HepG2 (cell line): ENCODE measurements around the gene WDR6.

ENCODE experiments used
- CHD2 ChIP-seq: IDR thresholded peaks from 2 replicates; pipeline ENCODE4 v1.6.1; 2011; ENCODE audit warnings: low read depth, low read length, improper control_type of control experiment
- FOXO1 ChIP-seq: sonication (generic); formaldehyde crosslinking; IDR thresholded peaks from 2 replicates; pipeline ENCODE4 v1.4.0; 2020; ENCODE audit warnings: missing genetic modification reagents
- NFE2 ChIP-seq: sonication (generic); formaldehyde crosslinking; IDR thresholded peaks from 2 replicates; pipeline ENCODE4 v1.4.0; 2020; ENCODE audit warnings: missing genetic modification reagents
- POLR2AphosphoS5 ChIP-seq: IDR thresholded peaks from 2 replicates; pipeline ENCODE4 v1.6.1; 2012; ENCODE audit warnings: low read depth, low read length
- SMAD3 ChIP-seq: sonication (generic); formaldehyde crosslinking; IDR thresholded peaks from 2 replicates; pipeline ENCODE4 v1.4.0; 2020; ENCODE audit warnings: missing genetic modification reagents
- TCF7L2 ChIP-seq: IDR thresholded peaks from 2 replicates; pipeline ENCODE4 v1.6.1; 2011; ENCODE audit warnings: mild to moderate bottlenecking, low read depth, low read length, moderate library complexity
- ZMYM4 ChIP-seq: sonication (generic); formaldehyde crosslinking; IDR thresholded peaks from 2 replicates; pipeline ENCODE4 v1.8.1; 2023; ENCODE audit warnings: mild to moderate bottlenecking, missing genetic modification reagents
- ZNF501 ChIP-seq: sonication (generic); formaldehyde crosslinking; IDR thresholded peaks from 2 replicates; pipeline ENCODE4 v1.5.1; 2020; ENCODE audit warnings: mild to moderate bottlenecking, moderate library complexity, missing genetic modification reagents
- TF ChIP-seq, protein P1 (sequence below): sonication (generic); formaldehyde crosslinking; conservative IDR thresholded peaks from 2 replicates; pipeline ENCODE4 v1.4.0; 2020; ENCODE audit warnings: mild to moderate bottlenecking, missing genetic modification reagents, moderate library complexity

DNA sequence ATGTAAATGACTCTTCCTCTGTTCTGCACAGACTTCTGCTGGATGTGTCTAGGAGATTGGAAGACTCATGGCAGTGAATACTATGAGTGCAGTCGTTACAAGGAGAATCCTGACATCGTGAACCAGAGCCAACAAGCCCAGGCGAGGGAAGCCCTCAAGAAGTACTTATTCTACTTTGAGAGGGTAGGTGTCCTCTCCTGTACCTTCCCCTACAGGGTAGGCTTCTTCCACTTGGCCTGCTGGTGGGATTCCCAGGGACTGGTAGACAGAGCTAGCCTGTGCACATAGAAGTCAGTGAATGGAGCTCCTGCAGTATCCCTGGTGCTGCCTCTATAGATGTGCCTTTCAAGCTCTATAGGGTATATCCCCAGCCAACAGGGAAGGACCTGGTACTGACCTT is 27.7 kb upstream of the WDR6 start:
- no peak for TF ChIP-seq NFE2
- no peak for TF ChIP-seq SMAD3 (CRISPR knock-in tag)
- TF ChIP-seq ZMYM4 (CRISPR knock-in tag) = no peak
- TF ChIP-seq ZNF501 (CRISPR knock-in tag) = no peak
- no peak for TF ChIP-seq CHD2
- TF ChIP-seq TCF7L2 = no peak
- no peak for TF ChIP-seq POLR2AphosphoS5
- TF ChIP-seq, protein P1, sequence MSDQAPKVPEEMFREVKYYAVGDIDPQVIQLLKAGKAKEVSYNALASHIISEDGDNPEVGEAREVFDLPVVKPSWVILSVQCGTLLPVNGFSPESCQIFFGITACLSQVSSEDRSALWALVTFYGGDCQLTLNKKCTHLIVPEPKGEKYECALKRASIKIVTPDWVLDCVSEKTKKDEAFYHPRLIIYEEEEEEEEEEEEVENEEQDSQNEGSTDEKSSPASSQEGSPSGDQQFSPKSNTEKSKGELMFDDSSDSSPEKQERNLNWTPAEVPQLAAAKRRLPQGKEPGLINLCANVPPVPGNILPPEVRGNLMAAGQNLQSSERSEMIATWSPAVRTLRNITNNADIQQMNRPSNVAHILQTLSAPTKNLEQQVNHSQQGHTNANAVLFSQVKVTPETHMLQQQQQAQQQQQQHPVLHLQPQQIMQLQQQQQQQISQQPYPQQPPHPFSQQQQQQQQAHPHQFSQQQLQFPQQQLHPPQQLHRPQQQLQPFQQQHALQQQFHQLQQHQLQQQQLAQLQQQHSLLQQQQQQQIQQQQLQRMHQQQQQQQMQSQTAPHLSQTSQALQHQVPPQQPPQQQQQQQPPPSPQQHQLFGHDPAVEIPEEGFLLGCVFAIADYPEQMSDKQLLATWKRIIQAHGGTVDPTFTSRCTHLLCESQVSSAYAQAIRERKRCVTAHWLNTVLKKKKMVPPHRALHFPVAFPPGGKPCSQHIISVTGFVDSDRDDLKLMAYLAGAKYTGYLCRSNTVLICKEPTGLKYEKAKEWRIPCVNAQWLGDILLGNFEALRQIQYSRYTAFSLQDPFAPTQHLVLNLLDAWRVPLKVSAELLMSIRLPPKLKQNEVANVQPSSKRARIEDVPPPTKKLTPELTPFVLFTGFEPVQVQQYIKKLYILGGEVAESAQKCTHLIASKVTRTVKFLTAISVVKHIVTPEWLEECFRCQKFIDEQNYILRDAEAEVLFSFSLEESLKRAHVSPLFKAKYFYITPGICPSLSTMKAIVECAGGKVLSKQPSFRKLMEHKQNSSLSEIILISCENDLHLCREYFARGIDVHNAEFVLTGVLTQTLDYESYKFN (CRISPR knock-in tag) = no peak
- no peak for TF ChIP-seq FOXO1 (CRISPR knock-in tag)
